Hepatocyte (in vitro differentiated cells): Measurements from ENCODE around the gene ARHGAP26. TPM values are rescaled to one million over a fixed set of nuclear protein-coding genes. Genes with fewer than 3 reads are reported as not detected.

Experiments
- DNase-seq: peaks from one replicate; pipeline ENCODE4 v3.0.0-alpha.2; 2016; ENCODE audit warnings: low spot score
- H2AFZ ChIP-seq: fragments of 200-600 bp; sonication (generic); 2 replicates; pipeline ENCODE4 v1.6.0; 2016; ENCODE audit warnings: antibody characterized with exemption, mild to moderate bottlenecking
- H3K27ac ChIP-seq: fragments of 200-600 bp; sonication (generic); 2 replicates; pipeline ENCODE4 v1.5.1; 2016; ENCODE audit warnings: mild to moderate bottlenecking
- H3K27me3 ChIP-seq: fragments of 200-600 bp; sonication (generic); 2 replicates; pipeline ENCODE4 v1.6.1; 2016
- H3K36me3 ChIP-seq: fragments of 200-600 bp; sonication (generic); replicated peaks from 2 replicates; pipeline ENCODE4 v1.5.1; 2016; ENCODE audit warnings: low read depth; ENCODE audit not compliant: insufficient read depth
- H3K4me1 ChIP-seq: fragments of 200-600 bp; sonication (generic); 2 replicates; pipeline ENCODE4 v1.5.1; 2016; ENCODE audit warnings: mild to moderate bottlenecking, moderate library complexity; ENCODE audit not compliant: insufficient read depth
- H3K4me2 ChIP-seq: fragments of 200-600 bp; sonication (generic); 2 replicates; pipeline ENCODE4 v1.6.0; 2016
- H3K4me3 ChIP-seq: fragments of 200-600 bp; sonication (generic); 2 replicates; pipeline ENCODE4 v1.5.1; 2016; ENCODE audit warnings: mild to moderate bottlenecking
- H3K79me2 ChIP-seq: fragments of 200-600 bp; sonication (generic); 2 replicates; pipeline ENCODE4 v1.6.0; 2017; ENCODE audit warnings: mild to moderate bottlenecking
- H3K9me2 ChIP-seq: fragments of 200-600 bp; sonication (generic); replicated peaks from 2 replicates; pipeline ENCODE4 v1.6.0; 2017; ENCODE audit warnings: mild to moderate bottlenecking; ENCODE audit not compliant: insufficient read depth
- H3K9me3 ChIP-seq: fragments of 200-600 bp; sonication (generic); 2 replicates; pipeline ENCODE4 v1.5.1; 2016; ENCODE audit warnings: low read depth, mild to moderate bottlenecking
- H4K20me1 ChIP-seq: fragments of 200-600 bp; sonication (generic); 2 replicates; pipeline ENCODE4 v1.6.0; 2016; ENCODE audit warnings: mild to moderate bottlenecking; ENCODE audit not compliant: insufficient read depth, poor library complexity, severe bottlenecking
- CTCF ChIP-seq: fragments of 200-600 bp; sonication (generic); IDR thresholded peaks from 2 replicates; pipeline ENCODE4 v1.5.1; 2016; ENCODE audit warnings: antibody characterized with exemption, mild to moderate bottlenecking; ENCODE audit not compliant: poor library complexity
- EZH2 ChIP-seq: fragments of 200-600 bp; sonication (generic); IDR thresholded peaks from 2 replicates; pipeline ENCODE4 v1.6.1; 2016; ENCODE audit warnings: antibody characterized with exemption, mild to moderate bottlenecking, borderline replicate concordance
- EZH2phosphoT487 ChIP-seq: fragments of 200-600 bp; sonication (generic); IDR thresholded peaks from one replicate; pipeline ENCODE4 v1.6.1; 2018; ENCODE audit warnings: antibody characterized with exemption, mild to moderate bottlenecking, low read depth, moderate library complexity; ENCODE audit not compliant: unreplicated experiment, severe bottlenecking
- WGBS: methylation state at CpG from one replicate; pipeline ENCODE4 v1.1.6; 2016; ENCODE audit warnings: low lambda C conversion rate; ENCODE audit errors: missing lambda C conversion rate; 5-methylcytosine and 5-hydroxymethylcytosine counted together
- polyA plus RNA-seq: library from polyadenylated mRNA; unstranded; fragments of >200 nt; fragmentation: Nextera tagmentation; extraction: Ambion mirVana; gene quantifications from 2 replicates; pipeline ENCODE4 v1.2.1, GENCODE V29; 2016
- total RNA-seq: library from RNA; depleted of rRNA; stranded (reverse); fragments of >200 nt; gene quantifications from 2 replicates; pipeline ENCODE4 v1.2.3, GENCODE V29; 2014

ARHGAP26 gene
- total and polyA plus RNA-seq, 2 experiments from 2014 or later: 16.5 to 19.8 TPM

GRCh38 chr5:142883025-142883424 lies 112.8 kb downstream of the ARHGAP26 start:
- no peak overlapping the region for H3K4me3 ChIP-seq
- no peaks in the 10 kb centered on the region for H3K9me3 ChIP-seq
- H4K20me1 ChIP-seq: no peaks in the 10 kb centered on the region
- H3K9me2 ChIP-seq: no peaks in the 10 kb centered on the region
- no peaks in the 10 kb centered on the region for H3K4me1 ChIP-seq
- no peaks in the 10 kb centered on the region for H3K36me3 ChIP-seq
- H3K4me2 ChIP-seq: no peak overlapping the region
- 62% methylated on average over 2 of the region's 2 CpGs for WGBS
- DNase-seq: no peak
- H3K79me2 ChIP-seq: no peaks in the 10 kb centered on the region
- no peak overlapping the region for H2AFZ ChIP-seq
- TF ChIP-seq CTCF (no peak), EZH2phosphoT487 (no peak), EZH2 (no peak)
- H3K27me3 ChIP-seq: no peaks in the 10 kb centered on the region
- no peak overlapping the region for H3K27ac ChIP-seq

- H3K79me2 ChIP-seq: no peaks in the 10 kb centered on the region
- TF ChIP-seq EZH2 (no peak), CTCF (no peak), EZH2phosphoT487 (no peak)
- H3K9me3 ChIP-seq: no peaks in the 10 kb centered on the region
- no peak overlapping the region for H3K4me2 ChIP-seq
- no peak overlapping the region for H2AFZ ChIP-seq
- no peaks in the 10 kb centered on the region for H3K9me2 ChIP-seq
- 78% methylated on average over 4 of the region's 4 CpGs for WGBS
- DNase-seq: no peak
- no peaks in the 10 kb centered on the region for H3K4me1 ChIP-seq
- H3K27ac ChIP-seq: no peak overlapping the region
- no peaks in the 10 kb centered on the region for H3K36me3 ChIP-seq
- H3K27me3 ChIP-seq: no peaks in the 10 kb centered on the region
- H3K4me3 ChIP-seq: no peak overlapping the region
- no peaks in the 10 kb centered on the region for H4K20me1 ChIP-seq
Measured at GRCh38 chr5:142883438-142883837, 113.3 kb downstream of the ARHGAP26 start.

GRCh38 chr5:142884029-142884428 lies 113.9 kb downstream of the ARHGAP26 start:
- TF ChIP-seq EZH2phosphoT487: no peak
- TF ChIP-seq CTCF: no peak
- no peak for TF ChIP-seq EZH2
- 69% methylated on average over 3 of the region's 3 CpGs for WGBS
- no peak for DNase-seq

GRCh38 chr5:142886211-142886610 lies 116.0 kb downstream of the ARHGAP26 start:
- DNase-seq: no peak
- no peaks in the 10 kb centered on the region for H3K9me3 ChIP-seq
- TF ChIP-seq EZH2phosphoT487 (no peak), EZH2 (no peak), CTCF (no peak)
- no peak overlapping the region for H3K4me3 ChIP-seq
- H3K79me2 ChIP-seq: no peaks in the 10 kb centered on the region
- no peaks in the 10 kb centered on the region for H4K20me1 ChIP-seq
- no peak overlapping the region for H3K4me2 ChIP-seq
- WGBS: 67% methylated on average over 2 of the region's 2 CpGs
- no peaks in the 10 kb centered on the region for H3K4me1 ChIP-seq
- no peaks in the 10 kb centered on the region for H3K9me2 ChIP-seq
- H3K27me3 ChIP-seq: no peaks in the 10 kb centered on the region
- no peak overlapping the region for H3K27ac ChIP-seq
- H3K36me3 ChIP-seq: no peaks in the 10 kb centered on the region
- H2AFZ ChIP-seq: no peak overlapping the region

More at GRCh38 chr5:142884029-142884428, 113.9 kb downstream of the ARHGAP26 start:
- no peaks in the 10 kb centered on the region for H3K9me3 ChIP-seq
- H3K4me1 ChIP-seq: no peaks in the 10 kb centered on the region
- H3K79me2 ChIP-seq: no peaks in the 10 kb centered on the region
- no peaks in the 10 kb centered on the region for H4K20me1 ChIP-seq
- H3K27me3 ChIP-seq: no peaks in the 10 kb centered on the region
- H3K4me2 ChIP-seq: no peak overlapping the region
- H2AFZ ChIP-seq: no peak overlapping the region
- no peak overlapping the region for H3K4me3 ChIP-seq
- H3K9me2 ChIP-seq: no peaks in the 10 kb centered on the region
- no peak overlapping the region for H3K27ac ChIP-seq
- H3K36me3 ChIP-seq: no peaks in the 10 kb centered on the region
